OCI-M2 (cell line): ENCODE data around the gene SFRP2.

Experiments
- DNase-seq: peaks from one replicate; lab custom pipeline; 2025; ENCODE audit not compliant: unreplicated experiment; lab: John Stamatoyannopoulos, UW

The SFRP2 gene

DNA sequence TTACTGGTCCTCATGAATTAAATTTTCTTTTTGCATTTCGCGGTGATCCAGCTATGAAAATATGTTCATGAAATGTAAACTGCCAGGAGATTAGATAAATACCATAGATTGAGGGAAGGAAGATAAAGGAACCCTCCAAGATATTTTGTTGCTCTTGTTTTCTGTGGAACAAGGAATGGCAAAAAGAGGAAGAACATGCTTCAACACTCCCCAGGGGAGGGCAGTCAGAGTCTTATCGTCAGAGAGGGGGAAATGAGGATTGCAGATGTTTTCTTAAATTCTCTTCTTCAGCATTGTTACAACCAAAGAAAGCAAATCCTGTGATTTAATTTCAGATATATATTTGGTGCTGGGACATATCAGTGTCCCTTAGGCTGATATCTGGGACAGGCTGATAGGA, 9.5 kb upstream of the SFRP2 start:
- DNase-seq = no peak

GRCh38 chr4:153794006-153794405, 5.1 kb upstream of the SFRP2 start:
- no peak for DNase-seq

DNA sequence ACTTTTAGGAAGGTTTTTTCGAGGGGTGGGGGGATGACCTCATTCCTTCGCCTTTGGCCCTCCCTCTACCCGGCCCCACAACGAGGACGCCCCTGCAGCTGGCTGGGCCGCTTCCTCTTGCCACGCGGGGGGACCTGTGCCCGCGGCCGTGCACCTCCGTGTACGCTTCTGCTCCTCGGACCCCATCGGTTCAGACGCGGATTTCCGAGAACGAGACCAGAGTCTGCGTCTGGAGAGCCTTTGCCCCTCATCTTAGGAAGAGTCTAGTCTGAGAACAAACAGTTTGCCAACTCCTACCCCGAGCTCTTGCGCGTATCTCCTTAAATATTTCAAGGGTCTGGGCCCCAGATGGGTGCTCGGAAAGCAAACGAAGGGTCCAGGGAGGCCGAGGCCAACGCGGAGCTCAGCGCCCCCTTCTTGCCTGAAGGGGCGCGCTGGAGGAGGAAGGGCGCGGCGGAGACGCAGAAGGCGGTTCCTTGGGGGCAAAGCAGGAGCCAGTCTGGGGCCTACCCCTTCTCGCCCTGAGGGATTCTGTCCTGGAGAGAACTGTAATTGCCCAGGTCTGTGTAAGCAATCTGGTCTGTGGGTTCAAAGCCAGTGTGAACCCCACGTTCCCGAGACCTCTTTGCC, 3.9 kb upstream of the SFRP2 start:
- no peak for DNase-seq

- DNase-seq = no peak
Measured at GRCh38 chr4:153791746-153792617, 3.1 kb upstream of the SFRP2 start.

GRCh38 chr4:153790962-153791551, 2.2 kb upstream of the SFRP2 start:
- no peak for DNase-seq

DNA sequence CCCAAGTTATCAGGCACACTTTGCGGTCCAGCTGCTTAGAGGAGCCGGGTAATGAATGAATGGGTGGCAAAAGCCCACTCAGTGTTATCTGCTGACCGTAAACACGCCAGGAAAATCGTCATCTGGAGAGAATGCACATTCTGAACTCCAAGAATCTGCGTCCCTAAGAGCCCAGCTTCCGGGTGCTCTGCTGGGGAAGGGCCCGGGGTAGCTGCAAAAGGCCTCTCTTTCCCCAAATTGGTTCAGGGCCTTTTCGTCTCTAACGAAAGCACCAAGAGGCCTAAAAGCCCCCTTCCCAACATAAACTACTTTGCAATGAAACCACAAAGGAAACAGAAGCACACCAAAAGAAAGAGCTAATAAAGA, 1.6 kb upstream of the SFRP2 start:
- no peak for DNase-seq

DNA sequence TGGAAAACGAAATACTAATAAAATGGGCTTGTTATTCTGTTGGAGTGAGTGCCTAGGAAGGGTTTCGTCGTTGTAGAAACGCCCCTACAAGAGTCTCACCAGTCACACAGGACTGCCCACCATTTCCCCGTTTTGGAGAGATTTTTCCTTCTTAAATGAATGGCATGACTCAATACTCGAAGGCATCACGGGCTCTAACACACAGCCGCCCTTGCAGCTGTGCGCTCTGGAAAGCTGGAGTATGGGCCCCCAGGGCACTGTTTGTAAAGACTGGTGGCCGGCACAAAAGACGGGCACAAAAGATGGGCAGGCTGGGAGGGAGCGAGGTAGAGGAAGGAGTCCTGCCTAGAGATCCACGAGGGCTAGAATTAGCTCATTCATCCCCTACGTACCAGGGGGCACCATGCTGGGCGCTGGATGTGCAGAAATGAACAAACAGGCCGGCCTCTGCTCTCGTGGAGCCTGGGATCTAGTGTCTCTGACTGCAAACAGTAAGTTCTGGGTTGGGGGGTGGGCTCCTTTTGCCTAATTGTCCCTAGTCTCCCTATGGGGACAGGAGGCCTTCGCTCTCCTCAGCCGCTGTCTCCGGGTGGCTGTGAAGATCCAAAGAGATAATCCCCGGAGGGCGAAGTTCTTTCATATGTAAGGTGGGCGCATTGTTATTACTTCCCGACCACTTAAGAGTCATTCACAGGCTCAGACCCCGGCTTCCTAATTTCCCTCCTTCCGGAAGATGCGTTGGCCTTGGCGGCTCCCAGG, 1.0 kb upstream of the SFRP2 start:
- no peak for DNase-seq

DNA sequence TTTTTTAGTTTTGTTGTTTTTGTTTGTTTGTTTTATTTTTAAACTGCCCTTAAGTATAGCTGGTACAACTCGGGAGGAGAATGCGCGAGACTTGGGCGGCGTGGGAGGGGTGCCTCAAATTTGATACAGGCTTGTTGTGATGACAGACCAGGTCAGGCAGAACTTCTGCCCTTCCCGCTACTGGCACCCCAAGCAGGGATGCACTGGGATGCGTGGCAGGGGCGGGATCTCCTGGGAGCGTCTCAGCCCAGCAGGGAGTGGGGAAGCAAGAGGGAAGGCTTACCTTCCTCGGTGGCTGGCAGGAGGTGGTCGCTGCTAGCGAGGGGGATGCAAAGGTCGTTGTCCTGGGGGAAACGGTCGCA, 851 bp downstream of the SFRP2 start:
- no peak for DNase-seq

DNA sequence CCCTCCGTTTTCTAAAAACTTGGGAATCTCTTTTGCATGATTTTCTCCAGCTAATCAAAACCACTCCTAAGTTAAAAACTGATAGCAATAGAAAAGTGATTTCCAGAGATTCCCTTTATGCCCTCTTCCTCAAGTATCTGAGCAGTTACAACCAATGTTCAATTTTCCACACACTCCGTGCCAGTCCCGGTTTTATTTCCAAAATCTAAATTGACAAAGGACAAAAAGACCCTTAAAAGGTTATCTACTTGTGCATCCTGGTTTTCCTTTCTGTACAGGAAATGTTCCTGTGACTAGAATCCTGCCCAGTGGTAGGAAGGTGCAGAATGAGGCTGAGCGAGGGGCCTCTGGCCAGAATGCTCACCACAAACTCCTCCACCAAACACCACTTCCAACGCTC, 1.3 kb downstream of the SFRP2 start:
- no peak for DNase-seq

DNA sequence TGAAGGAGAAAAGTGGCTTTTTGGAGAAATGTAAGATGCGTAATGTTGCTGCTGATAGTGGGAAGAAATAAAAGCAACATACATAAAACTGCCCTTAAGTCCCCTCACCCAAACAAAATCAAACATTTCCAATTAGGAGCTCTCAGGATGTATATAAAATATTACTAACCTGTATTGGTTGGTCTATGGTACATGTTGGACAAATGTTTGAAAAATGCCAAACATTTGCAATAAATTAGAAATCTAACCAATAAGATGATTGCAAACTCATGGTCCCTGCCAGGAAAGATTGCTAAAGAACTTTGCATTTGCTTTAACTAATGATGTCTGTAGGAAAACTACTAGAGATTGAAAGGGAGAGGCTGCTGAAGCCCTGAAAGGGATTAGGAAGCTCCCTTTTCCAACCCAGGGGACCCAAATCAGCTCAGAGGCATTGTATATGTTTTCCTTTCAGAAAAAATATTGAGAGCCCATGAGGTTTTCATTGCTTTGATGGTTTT, 1.8 kb downstream of the SFRP2 start:
- DNase-seq = no peak

DNA sequence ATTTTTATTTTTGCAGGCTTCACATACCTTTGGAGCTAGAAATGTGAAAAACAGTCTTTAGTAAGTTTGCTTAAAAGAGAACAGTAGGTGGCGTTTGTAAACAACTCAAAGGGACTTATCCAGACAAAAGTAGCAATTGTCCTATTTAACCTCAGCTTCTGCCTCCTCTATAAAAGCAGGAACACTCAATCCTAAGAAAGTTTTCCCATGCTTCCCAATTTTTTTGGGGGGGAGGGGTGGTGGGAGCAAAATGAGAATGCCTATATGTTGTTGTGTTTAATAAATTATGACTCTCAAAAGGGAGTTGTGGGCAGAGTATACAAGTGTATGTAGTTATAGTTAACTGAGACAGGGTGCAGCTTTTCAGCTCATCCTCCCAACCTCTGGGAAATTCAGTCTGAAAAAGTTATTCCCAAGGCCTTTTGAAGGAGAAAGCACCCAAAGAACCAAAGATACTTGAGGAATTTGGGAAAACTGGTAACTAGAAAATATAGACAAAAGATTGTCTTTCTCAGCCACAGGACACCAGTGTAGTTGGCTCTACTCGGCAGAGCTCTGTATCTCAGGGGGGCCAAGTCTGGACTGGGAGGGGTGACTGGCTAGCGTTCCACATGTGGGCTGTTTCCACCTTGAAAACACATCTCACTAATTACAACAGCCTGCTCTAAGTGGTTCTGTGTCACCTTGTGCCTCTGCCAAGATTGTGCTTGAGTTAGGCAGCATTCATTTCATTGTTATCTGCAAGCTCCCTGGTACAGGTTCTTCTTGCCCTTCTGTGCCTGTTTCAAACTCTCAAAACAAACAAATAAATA, 2.8 kb downstream of the SFRP2 start:
- no peak for DNase-seq

GRCh38 chr4:153784166-153784699, 4.7 kb downstream of the SFRP2 start:
- no peak for DNase-seq

DNA sequence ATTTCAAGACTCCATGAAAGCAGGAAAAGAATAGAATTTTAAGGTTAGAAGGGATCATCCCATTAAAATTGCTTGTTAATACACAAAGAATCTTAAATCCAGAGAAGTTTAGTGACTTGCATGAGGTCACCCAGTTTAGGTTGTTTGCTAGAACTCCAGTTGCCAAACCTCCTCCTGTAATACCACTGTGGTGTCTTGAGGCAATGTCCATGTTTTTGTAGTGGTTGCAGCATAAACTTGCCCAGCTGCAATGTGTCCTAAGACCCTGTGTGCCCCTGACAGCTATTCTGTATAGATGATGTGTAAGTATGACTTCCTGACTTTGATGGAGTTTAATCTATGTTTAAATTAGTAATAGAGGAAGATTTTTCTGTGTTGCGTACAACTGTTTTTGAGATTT, 6.3 kb downstream of the SFRP2 start:
- no peak for DNase-seq

DNA sequence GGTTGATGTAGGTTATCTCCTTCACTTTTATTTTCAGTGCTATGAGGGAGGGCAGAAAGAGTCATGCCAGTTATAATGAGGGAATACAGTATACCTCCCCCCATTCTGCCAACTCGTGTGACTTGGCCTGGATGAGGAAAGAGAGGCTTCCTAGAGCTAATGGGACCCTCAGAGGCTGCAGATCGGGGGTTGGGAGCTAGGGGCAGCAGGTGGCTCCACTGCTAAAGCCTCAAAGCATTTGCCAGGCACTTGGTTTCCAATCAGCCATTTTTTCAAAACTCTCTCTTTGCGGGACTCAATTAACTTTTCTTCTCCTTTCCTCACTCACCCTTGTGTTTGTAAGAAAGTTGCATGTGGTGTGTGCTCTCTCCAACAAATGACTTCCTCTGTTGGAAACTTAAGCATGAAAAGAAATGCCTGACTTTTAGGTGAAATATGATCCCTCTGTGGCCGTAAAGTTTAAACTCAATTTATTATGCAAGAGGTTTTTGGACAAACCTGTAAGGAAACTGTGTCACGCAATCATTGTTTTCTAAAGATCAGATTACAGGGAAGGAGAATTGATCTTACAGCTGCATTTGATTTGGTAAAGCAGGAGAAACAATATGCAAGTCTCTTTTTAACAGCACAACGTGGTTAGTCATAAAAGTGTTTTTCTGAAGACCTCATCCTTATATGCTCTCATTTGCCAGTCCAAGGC, 7.0 kb downstream of the SFRP2 start:
- DNase-seq = no peak

DNA sequence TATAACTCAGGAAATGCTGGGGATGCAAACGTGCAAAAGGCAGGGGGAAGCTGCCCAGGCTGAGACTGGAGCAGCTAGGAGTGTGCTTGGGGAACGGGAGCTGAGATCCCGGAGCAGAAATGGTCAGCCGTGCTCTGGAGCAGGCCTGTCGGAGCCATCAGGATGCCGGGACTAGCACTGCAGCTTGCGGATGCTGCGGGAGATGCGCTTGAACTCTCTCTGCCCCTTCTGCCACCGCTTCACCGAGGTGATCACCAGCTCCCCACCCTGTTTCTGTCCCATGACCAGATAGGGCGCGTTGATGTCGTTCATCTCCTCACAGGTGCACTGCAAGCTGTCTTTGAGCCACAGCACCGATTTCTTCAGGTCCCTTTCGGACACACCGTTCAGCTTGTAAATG, 7.6 kb downstream of the SFRP2 start:
- DNase-seq = no peak

DNA sequence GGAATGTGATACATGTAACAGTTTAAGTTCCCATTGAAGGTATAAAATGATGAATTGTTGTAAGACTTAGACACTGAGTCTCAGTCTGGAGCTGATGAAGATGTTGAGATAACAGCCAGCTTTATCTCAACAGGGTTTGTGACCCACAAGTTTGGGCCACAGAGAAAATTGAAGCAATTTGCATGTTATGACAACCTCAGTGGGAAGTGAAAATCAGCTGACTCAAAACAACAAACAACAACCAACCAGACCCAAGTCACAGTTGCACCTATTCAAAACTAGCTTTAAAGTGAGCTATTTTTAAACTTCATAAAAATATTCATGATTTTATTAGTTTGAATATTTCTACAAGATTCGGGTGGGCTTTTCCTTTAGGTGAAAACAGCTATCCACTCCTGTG, 8.0 kb downstream of the SFRP2 start:
- no peak for DNase-seq

DNA sequence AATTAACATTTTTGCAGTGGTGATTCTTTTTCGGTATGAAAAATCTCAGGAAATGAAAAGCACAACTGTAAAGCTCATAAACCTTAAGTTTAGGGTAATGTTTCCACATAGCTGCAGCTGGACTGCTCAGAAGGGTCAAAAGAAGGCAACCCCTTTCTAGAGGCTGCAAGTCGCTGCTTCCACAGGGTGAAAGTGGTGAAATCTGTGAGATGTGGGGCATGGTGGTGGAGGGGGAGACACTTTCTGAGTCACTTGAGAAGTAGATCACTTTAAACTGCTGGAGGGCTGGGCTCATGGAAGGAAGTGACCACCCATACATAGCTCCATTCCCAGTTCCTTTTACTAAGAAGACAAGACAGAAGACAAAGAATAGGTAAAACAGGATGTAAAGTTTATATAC, 8.7 kb downstream of the SFRP2 start:
- DNase-seq = no peak

DNA sequence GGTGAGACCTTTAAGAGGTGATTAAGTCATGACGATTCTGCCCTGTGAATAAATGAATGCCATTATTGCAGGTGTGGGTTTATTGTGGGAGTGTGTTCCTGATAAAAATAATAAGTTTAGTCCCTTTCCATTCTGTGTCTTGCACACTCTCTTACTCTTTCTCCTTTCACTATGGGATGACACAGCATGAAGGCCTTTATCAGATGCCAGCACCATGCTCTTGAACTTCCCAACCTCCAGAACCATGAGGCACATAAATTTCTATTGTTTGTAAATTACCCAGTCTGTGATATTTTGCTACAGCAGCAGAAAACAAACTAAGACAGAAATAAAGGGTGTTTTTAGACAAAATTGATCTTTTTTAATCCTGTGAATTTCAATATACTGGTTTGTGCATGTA, 10.5 kb downstream of the SFRP2 start:
- no peak for DNase-seq

GRCh38 chr4:153777421-153777820, 11.5 kb downstream of the SFRP2 start:
- DNase-seq = no peak

GRCh38 chr4:153776601-153777000, 12.3 kb downstream of the SFRP2 start:
- no peak for DNase-seq
